Stimulated activated CD8-positive, alpha-beta memory T cell treated with anti-CD3 and anti-CD28 coated beads, Interleukin-15, amount 100 ng/mL, for 1 hour (primary cell): ENCODE results near the gene UCK1.
A peak's percentile ranks its signal among the peaks of the same experiment; 100 is the strongest.
"Not testable (repeated sequence)": the region's sequence is repeated elsewhere in the genome, so short reads cannot be mapped to it uniquely, and the experiment has no call there.

Experiments used
- DNase-seq: peaks from one replicate; pipeline ENCODE4 v3.0.0-alpha.2; 2020; ENCODE audit warnings: low read depth

Gene UCK1

GRCh38 chr9:131523451-131524435 lies 7.3 kb downstream of the UCK1 start:
- no peak for DNase-seq

GRCh38 chr9:131523086-131523388 lies 8.0 kb downstream of the UCK1 start:
- DNase-seq: no peak

GRCh38 chr9:131522257-131523085 lies 8.6 kb downstream of the UCK1 start:
- no peak for DNase-seq

- DNase-seq: no peak
These were observed 9.2 kb downstream of the UCK1 start for GRCh38 chr9:131521822-131522221.

GRCh38 chr9:131521203-131521602 lies 9.9 kb downstream of the UCK1 start:
- no peak for DNase-seq

GRCh38 chr9:131520503-131520902 lies 10.6 kb downstream of the UCK1 start:
- DNase-seq: no peak

- no peak for DNase-seq
These were observed 12.5 kb downstream of the UCK1 start for GRCh38 chr9:131518553-131518952.

- DNase-seq: no peak
These were observed 13.3 kb downstream of the UCK1 start for GRCh38 chr9:131517761-131518190.

GRCh38 chr9:131516930-131517329 lies 14.1 kb downstream of the UCK1 start:
- DNase-seq: no peak

- DNase-seq: no peak
These were observed 15.0 kb downstream of the UCK1 start for GRCh38 chr9:131516100-131516499.

GRCh38 chr9:131515559-131516031 lies 15.5 kb downstream of the UCK1 start:
- not testable (repeated sequence) for DNase-seq

GRCh38 chr9:131513177-131513576 lies 17.9 kb downstream of the UCK1 start:
- DNase-seq: no peak

GRCh38 chr9:131511880-131512279 lies 19.2 kb downstream of the UCK1 start:
- DNase-seq: no peak

- DNase-seq: no peak
These were observed 19.6 kb downstream of the UCK1 start for GRCh38 chr9:131511416-131511815.

- DNase-seq: no peak
These were observed 26.1 kb downstream of the UCK1 start for GRCh38 chr9:131505012-131505411.

GRCh38 chr9:131503626-131504465 lies 27.2 kb downstream of the UCK1 start:
- DNase-seq: no peak

- DNase-seq: peak; percentile 66
These were observed 28.1 kb downstream of the UCK1 start, which contains the start of gene POMT1 for GRCh38 chr9:131502781-131503625. Gene POMT1 (plus strand): TSS chr9:131502918. CDS start chr9:131504219, 1,301 bp downstream.

- peak; percentile 25 for DNase-seq
These were observed 30.0 kb downstream of the UCK1 start for GRCh38 chr9:131500939-131501541.

GRCh38 chr9:131500377-131500776 lies 30.7 kb downstream of the UCK1 start:
- DNase-seq: peak; percentile 11

GRCh38 chr9:131499254-131499767 lies 31.8 kb downstream of the UCK1 start:
- DNase-seq: no peak
